Measurements from ENCODE around the gene BBS9.

Gene BBS9

GRCh38 chr7:33411020-33411419 is 281.7 kb downstream of the BBS9 start:
- Histone ChIP-seq H3K9me3 (replicated peaks; ENCODE audit: insufficient read depth, low read length) (no peaks in the 10 kb centered on the region), H3F3A (ENCODE audit: insufficient read depth, low read length) (no peaks in the 10 kb centered on the region), H3K4me1 (ENCODE audit: low read length) (0 out of 2 replicates have a peak, but pooled peaks cover 4% of the 10 kb centered on the region), H3K9ac (ENCODE audit: low read length) (no peak overlapping the region), H2AFZ (ENCODE audit: low read length) (no peak overlapping the region), H3K79me2 (ENCODE audit: low read length) (no peaks in the 10 kb centered on the region), H3K4me2 (ENCODE audit: low read depth, low read length) (no peak overlapping the region), H3K27me3 (replicated peaks; ENCODE audit: insufficient read depth, low read length) (no peaks in the 10 kb centered on the region), H3K36me3 (replicated peaks; ENCODE audit: insufficient read depth, low read length) (no peaks in the 10 kb centered on the region), H3K9me2 (replicated peaks; ENCODE audit: insufficient read depth, low read length) (no peaks in the 10 kb centered on the region), H4K20me1 (ENCODE audit: insufficient read depth, low read length) (no peaks in the 10 kb centered on the region), H3K4me3 (ENCODE audit: low read length) (no peak overlapping the region), H3K27ac (ENCODE audit: low read length) (no peak overlapping the region)
- no peak for DNase-seq
- TF ChIP-seq, protein P1, sequence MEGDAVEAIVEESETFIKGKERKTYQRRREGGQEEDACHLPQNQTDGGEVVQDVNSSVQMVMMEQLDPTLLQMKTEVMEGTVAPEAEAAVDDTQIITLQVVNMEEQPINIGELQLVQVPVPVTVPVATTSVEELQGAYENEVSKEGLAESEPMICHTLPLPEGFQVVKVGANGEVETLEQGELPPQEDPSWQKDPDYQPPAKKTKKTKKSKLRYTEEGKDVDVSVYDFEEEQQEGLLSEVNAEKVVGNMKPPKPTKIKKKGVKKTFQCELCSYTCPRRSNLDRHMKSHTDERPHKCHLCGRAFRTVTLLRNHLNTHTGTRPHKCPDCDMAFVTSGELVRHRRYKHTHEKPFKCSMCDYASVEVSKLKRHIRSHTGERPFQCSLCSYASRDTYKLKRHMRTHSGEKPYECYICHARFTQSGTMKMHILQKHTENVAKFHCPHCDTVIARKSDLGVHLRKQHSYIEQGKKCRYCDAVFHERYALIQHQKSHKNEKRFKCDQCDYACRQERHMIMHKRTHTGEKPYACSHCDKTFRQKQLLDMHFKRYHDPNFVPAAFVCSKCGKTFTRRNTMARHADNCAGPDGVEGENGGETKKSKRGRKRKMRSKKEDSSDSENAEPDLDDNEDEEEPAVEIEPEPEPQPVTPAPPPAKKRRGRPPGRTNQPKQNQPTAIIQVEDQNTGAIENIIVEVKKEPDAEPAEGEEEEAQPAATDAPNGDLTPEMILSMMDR (IDR thresholded peaks at IDR 0.05; ENCODE audit: low read length): no peak
- TF ChIP-seq EZH2phosphoT487 (IDR thresholded peaks at IDR 0.05; ENCODE audit: low read length): no peak
- TF ChIP-seq EZH2 (optimal IDR thresholded peaks at IDR 0.05; ENCODE audit: low read depth, low read length): no peak

- Histone ChIP-seq H3F3A (ENCODE audit: insufficient read depth, low read length) (no peaks in the 10 kb centered on the region), H3K79me2 (ENCODE audit: low read length) (no peaks in the 10 kb centered on the region), H3K4me1 (ENCODE audit: low read length) (0 out of 2 replicates have a peak, but pooled peaks cover 4% of the 10 kb centered on the region), H3K9ac (ENCODE audit: low read length) (no peak overlapping the region), H3K9me3 (replicated peaks; ENCODE audit: insufficient read depth, low read length) (no peaks in the 10 kb centered on the region), H3K27ac (ENCODE audit: low read length) (no peak overlapping the region), H3K36me3 (replicated peaks; ENCODE audit: insufficient read depth, low read length) (no peaks in the 10 kb centered on the region), H3K9me2 (replicated peaks; ENCODE audit: insufficient read depth, low read length) (no peaks in the 10 kb centered on the region), H3K4me3 (ENCODE audit: low read length) (no peak overlapping the region), H4K20me1 (ENCODE audit: insufficient read depth, low read length) (no peaks in the 10 kb centered on the region), H3K4me2 (ENCODE audit: low read depth, low read length) (no peak overlapping the region), H3K27me3 (replicated peaks; ENCODE audit: insufficient read depth, low read length) (no peaks in the 10 kb centered on the region), H2AFZ (ENCODE audit: low read length) (no peak overlapping the region)
- DNase-seq: no peak
- TF ChIP-seq, protein P1 (IDR thresholded peaks at IDR 0.05; ENCODE audit: low read length): no peak
- no peak for TF ChIP-seq EZH2 (optimal IDR thresholded peaks at IDR 0.05; ENCODE audit: low read depth, low read length)
- no peak for TF ChIP-seq EZH2phosphoT487 (IDR thresholded peaks at IDR 0.05; ENCODE audit: low read length)
Observed at GRCh38 chr7:33412331-33412730, 283.0 kb downstream of the BBS9 start.

- H3K4me3 ChIP-seq (ENCODE audit: low read length): no peak overlapping the region
- H3K9ac ChIP-seq (ENCODE audit: low read length): no peak overlapping the region
- TF ChIP-seq EZH2phosphoT487 (IDR thresholded peaks at IDR 0.05; ENCODE audit: low read length): no peak
- TF ChIP-seq EZH2 (optimal IDR thresholded peaks at IDR 0.05; ENCODE audit: low read depth, low read length): no peak
- TF ChIP-seq, protein P1 (IDR thresholded peaks at IDR 0.05; ENCODE audit: low read length): no peak
- H3K36me3 ChIP-seq (replicated peaks; ENCODE audit: insufficient read depth, low read length): no peaks in the 10 kb centered on the region
- H3K9me3 ChIP-seq (replicated peaks; ENCODE audit: insufficient read depth, low read length): no peaks in the 10 kb centered on the region
- no peak for DNase-seq
- no peaks in the 10 kb centered on the region for H3K79me2 ChIP-seq (ENCODE audit: low read length)
- H3F3A ChIP-seq (ENCODE audit: insufficient read depth, low read length): no peaks in the 10 kb centered on the region
- H3K9me2 ChIP-seq (replicated peaks; ENCODE audit: insufficient read depth, low read length): no peaks in the 10 kb centered on the region
- no peaks in the 10 kb centered on the region for H4K20me1 ChIP-seq (ENCODE audit: insufficient read depth, low read length)
- no peak overlapping the region for H2AFZ ChIP-seq (ENCODE audit: low read length)
- no peak overlapping the region for H3K27ac ChIP-seq (ENCODE audit: low read length)
- no peak overlapping the region for H3K4me2 ChIP-seq (ENCODE audit: low read depth, low read length)
- H3K4me1 ChIP-seq (ENCODE audit: low read length): 0 out of 2 replicates have a peak, but pooled peaks cover 5% of the 10 kb centered on the region
- H3K27me3 ChIP-seq (replicated peaks; ENCODE audit: insufficient read depth, low read length): no peaks in the 10 kb centered on the region
Observed at GRCh38 chr7:33418251-33418701, 288.9 kb downstream of the BBS9 start.
